Measurements from ENCODE around the gene AFAP1L2. TPM values are rescaled to one million over a fixed set of nuclear protein-coding genes. Genes with fewer than 3 reads are reported as not detected.
A peak's percentile ranks its signal among the peaks of the same experiment; 100 is the strongest.

The AFAP1L2 gene
- total RNA-seq, 4 donors from 2014 or later = 6.5 to 35.5 (median 12.9) TPM

DNA sequence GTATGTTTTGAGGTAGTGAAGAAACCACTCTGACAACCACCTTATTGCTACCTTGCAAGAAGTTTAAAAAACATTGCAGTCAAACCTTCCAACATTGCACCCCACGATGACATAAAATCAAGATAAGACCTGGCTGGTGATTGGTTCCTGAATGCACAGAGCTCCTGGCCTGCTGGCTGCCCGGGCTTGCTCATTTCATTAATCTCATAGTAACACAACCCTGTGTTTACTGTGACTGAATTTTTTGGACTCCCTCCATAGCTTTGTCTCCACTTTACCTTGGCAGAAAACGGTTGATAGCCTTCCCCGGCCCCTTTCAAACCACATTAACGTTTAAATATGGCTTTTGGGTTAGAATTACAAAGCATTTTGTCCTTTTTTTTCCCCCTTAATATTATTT, 137.8 kb downstream of the AFAP1L2 start:
- DNase-seq = no peak
- no peak for TF ChIP-seq POLR2A (IDR thresholded peaks at IDR 0.05)

DNA sequence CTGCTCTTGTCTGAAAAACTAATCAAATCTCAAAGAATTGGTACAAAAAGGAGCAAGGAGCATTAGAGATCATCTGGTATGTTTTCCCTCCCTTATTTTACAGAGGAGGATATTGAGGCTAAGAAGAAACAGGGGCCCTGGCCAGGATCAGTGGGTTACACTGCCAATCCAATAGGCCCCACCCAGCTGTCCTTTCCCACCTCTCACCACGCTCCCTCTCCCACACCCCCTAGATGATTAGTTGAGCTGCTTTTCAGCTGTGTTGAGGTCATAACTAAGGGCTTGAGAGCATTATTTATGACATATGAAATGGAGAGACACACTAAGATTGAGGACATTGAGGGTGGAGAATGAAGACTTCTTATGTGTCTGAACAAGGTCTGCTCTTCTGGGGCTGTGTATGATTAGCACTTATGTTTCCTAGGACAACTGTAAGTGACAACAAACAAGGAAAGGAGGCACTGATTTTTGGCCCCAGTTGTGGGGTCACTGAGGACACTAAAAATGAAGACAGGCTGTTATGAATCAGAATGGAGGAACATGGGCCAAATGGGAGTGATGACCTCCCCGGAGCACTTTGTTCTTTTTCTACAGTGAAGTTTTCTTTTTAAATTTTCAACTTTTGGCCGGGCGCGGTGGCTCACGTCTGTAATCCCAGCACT, 138.8 kb downstream of the AFAP1L2 start:
- H3K27me3 ChIP-seq = no peaks in the 10 kb centered on the region
- no peak overlapping the region for H3K4me3 ChIP-seq
- TF ChIP-seq, protein P1, sequence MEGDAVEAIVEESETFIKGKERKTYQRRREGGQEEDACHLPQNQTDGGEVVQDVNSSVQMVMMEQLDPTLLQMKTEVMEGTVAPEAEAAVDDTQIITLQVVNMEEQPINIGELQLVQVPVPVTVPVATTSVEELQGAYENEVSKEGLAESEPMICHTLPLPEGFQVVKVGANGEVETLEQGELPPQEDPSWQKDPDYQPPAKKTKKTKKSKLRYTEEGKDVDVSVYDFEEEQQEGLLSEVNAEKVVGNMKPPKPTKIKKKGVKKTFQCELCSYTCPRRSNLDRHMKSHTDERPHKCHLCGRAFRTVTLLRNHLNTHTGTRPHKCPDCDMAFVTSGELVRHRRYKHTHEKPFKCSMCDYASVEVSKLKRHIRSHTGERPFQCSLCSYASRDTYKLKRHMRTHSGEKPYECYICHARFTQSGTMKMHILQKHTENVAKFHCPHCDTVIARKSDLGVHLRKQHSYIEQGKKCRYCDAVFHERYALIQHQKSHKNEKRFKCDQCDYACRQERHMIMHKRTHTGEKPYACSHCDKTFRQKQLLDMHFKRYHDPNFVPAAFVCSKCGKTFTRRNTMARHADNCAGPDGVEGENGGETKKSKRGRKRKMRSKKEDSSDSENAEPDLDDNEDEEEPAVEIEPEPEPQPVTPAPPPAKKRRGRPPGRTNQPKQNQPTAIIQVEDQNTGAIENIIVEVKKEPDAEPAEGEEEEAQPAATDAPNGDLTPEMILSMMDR (IDR thresholded peaks at IDR 0.05) = no peak
- no peak for TF ChIP-seq POLR2A (IDR thresholded peaks at IDR 0.05)
- no peaks in the 10 kb centered on the region for H3K9me3 ChIP-seq
- peak overlapping the region in 1 of 4 donors; percentile 38 for H3K27ac ChIP-seq
- DNase-seq = no peak
- no peaks in the 10 kb centered on the region for H3K36me3 ChIP-seq
- H3K4me1 ChIP-seq = no peaks in the 10 kb centered on the region

More for the DNA sequence above, 137.8 kb downstream of the AFAP1L2 start:
- no peaks in the 10 kb centered on the region for H3K27me3 ChIP-seq
- no peaks in the 10 kb centered on the region for H3K9me3 ChIP-seq
- no peaks in the 10 kb centered on the region for H3K4me1 ChIP-seq
- H3K27ac ChIP-seq = peak overlapping the region in 1 of 4 donors; percentile 38
- no peak overlapping the region for H3K4me3 ChIP-seq
- no peaks in the 10 kb centered on the region for H3K36me3 ChIP-seq

DNA sequence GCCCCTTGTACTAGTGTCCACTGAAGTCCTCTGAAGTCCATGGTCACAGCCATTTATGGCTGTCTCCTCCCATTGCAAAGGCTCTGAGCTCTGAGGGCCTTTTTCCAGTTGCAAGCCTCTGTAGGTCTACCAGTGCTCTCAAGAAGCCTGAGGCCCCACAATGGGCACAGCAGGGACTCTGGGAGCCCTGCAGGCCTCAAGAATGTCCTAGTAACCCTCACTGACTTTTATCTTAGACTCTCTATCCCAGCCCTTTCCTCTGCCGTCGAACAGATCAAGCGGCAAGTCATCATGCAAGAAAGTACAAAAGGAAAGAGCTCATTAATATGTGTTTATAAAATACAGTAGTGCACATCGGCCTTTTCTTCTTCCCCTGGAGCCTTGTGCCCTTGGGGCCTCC, 141.8 kb downstream of the AFAP1L2 start:
- TF ChIP-seq, protein P1 (IDR thresholded peaks at IDR 0.05) = no peak
- no peak for TF ChIP-seq POLR2A (IDR thresholded peaks at IDR 0.05)
- H3K4me3 ChIP-seq = no peak overlapping the region
- no peaks in the 10 kb centered on the region for H3K27me3 ChIP-seq
- DNase-seq = no peak
- H3K36me3 ChIP-seq = no peaks in the 10 kb centered on the region
- no peaks in the 10 kb centered on the region for H3K9me3 ChIP-seq
- H3K27ac ChIP-seq = no peak overlapping the region
- H3K4me1 ChIP-seq = no peaks in the 10 kb centered on the region

DNA sequence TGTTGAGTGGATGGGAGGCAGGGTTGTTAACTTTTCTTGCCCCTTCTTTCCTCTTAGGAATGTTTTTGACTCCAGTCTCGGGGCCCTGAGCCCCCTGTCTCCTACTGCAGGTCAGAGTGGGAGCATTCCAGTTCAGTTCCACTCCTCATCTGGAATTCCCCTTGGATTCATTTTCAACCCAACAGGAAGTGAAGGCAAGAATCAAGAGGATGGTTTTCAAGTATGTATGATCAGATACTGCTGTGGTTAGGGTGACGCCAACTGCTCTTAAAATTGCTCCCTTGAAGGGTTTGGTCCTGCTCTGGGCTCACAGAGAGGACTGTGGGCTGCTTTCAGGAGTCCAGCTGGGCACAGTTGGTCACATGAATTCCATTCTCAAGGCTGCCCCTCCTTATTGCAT, 143.2 kb downstream of the AFAP1L2 start:
- Histone ChIP-seq H3K4me1 (no peaks in the 10 kb centered on the region), H3K9me3 (no peaks in the 10 kb centered on the region), H3K27ac (peak overlapping the region in 1 of 4 donors; percentile 23), H3K27me3 (no peaks in the 10 kb centered on the region), H3K36me3 (no peaks in the 10 kb centered on the region), H3K4me3 (no peak overlapping the region)
- no peak for TF ChIP-seq POLR2A (IDR thresholded peaks at IDR 0.05)
- TF ChIP-seq, protein P1 (IDR thresholded peaks at IDR 0.05) = no peak
- DNase-seq = no peak

DNA sequence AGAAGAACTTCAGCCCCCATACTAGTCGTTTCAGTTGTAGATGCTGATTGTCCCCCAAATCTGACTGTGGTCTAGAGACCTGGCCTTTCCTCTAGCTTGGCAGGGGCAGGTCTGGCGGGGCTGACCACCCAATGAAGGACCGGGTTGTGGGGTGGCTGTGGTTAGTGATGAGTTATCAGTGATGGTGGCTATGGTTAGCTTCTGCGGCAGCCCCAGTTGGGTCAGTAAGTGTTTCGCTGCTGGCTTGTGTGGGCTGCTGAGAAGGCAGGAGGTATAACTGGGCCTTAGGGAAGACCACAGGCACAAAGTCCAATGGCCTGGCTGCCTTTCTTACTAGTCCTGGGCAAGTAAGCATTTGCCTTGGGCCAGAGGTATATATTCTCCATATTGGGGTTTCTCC, 143.9 kb downstream of the AFAP1L2 start:
- DNase-seq = no peak
- no peaks in the 10 kb centered on the region for H3K36me3 ChIP-seq
- no peaks in the 10 kb centered on the region for H3K9me3 ChIP-seq
- no peak for TF ChIP-seq POLR2A (IDR thresholded peaks at IDR 0.05)
- TF ChIP-seq, protein P1 (IDR thresholded peaks at IDR 0.05) = no peak
- H3K4me3 ChIP-seq = no peak overlapping the region
- peak overlapping the region; percentile 0 to 32 (median 20) for H3K27ac ChIP-seq
- no peaks in the 10 kb centered on the region for H3K4me1 ChIP-seq
- no peaks in the 10 kb centered on the region for H3K27me3 ChIP-seq

DNA sequence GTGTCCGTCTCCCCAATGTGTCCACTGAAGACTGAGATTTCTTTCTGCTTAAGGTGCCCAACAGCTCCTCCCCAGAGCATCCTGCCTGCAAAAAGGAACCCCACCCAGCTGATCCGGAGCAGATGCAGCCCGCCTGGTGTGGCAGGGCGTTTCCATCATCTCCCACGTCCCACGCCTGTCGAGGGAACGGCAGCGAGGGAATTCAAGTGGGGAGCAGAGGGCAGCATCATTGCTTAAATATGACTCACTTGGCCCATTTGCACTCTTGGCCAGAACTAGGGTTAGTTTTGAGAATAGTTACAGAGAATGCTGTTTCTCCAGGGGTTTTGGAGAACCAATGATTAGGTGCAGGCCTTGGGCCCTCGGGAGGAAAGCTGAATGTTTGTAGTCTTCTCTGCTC, 144.5 kb downstream of the AFAP1L2 start:
- no peaks in the 10 kb centered on the region for H3K4me1 ChIP-seq
- H3K27ac ChIP-seq = peak overlapping the region in 3 of 4 donors; percentile 0 to 32 (median 19)
- TF ChIP-seq, protein P1 (IDR thresholded peaks at IDR 0.05) = no peak
- TF ChIP-seq POLR2A (IDR thresholded peaks at IDR 0.05) = no peak
- H3K27me3 ChIP-seq = no peaks in the 10 kb centered on the region
- DNase-seq = no peak
- no peak overlapping the region for H3K4me3 ChIP-seq
- H3K36me3 ChIP-seq = no peaks in the 10 kb centered on the region
- no peaks in the 10 kb centered on the region for H3K9me3 ChIP-seq

All from Peyer's patch (tissue), 4 donors.